ENCODE data around the gene KCNK6. TPM values are rescaled to one million over a fixed set of nuclear protein-coding genes. Genes with fewer than 3 reads are reported as not detected.

Gene KCNK6
- total RNA-seq, 1 donor from 2014 or later = 0.92 TPM

DNA sequence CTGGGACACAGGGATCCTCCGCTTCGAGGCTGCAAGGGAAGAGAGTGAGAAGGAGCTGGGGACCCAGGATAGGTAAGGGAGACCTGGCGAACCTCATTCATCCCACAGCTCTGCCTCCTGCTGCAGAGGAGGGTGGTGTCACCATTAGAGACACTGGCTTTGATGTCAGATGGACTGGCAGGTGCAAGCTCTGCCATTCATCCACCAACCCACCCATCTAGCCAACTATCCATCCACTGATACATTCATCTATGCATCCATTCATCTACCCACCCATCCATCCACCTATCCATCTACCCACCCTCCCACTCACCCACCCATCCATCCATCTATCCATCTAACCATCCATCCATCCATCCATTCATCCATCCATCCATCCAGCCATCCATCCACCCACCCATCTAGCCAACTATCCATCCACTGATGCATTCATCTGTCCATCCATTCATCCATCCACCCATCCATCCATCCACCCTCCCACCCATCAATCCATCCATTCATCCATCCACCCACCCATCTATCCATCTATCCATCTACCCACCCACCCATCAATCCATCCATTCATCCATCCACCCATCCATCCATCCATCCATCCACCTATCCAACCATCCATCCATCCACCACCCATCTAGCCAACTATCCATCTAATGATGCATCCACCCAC, 9.9 kb upstream of the KCNK6 start:
- no peak for TF ChIP-seq EZH2phosphoT487 (IDR thresholded peaks at IDR 0.05)
- no peak for TF ChIP-seq CTCF (IDR thresholded peaks at IDR 0.05)
- no peak for TF ChIP-seq EZH2 (IDR thresholded peaks at IDR 0.05)
- Mint-ChIP-seq H3K9me3 (no peaks in the 10 kb centered on the region), H3K4me1 (peaks cover 5% of the 10 kb centered on the region), H3K27ac (no peak overlapping the region), H3K36me3 (peaks cover 2% of the 10 kb centered on the region), H3K27me3 (ENCODE audit: insufficient read depth, low read depth) (peaks cover 6% of the 10 kb centered on the region), H3K4me3 (no peak overlapping the region)
- Histone ChIP-seq H3K4me3 (no peak overlapping the region), H4K20me1 (ENCODE audit: low read depth) (peaks cover 3% of the 10 kb centered on the region), H2AFZ (replicated peaks) (no peak overlapping the region), H3K4me2 (no peak overlapping the region), H3K36me3 (no peaks in the 10 kb centered on the region), H3K4me1 (no peaks in the 10 kb centered on the region), H3K9me3 (ENCODE audit: low read depth) (no peaks in the 10 kb centered on the region), H3F3A (ENCODE audit: low read depth) (peaks cover 8% of the 10 kb centered on the region), H3K27me3 (no peaks in the 10 kb centered on the region), H3K79me2 (ENCODE audit: low read depth) (peaks cover 7% of the 10 kb centered on the region), H3K9ac (no peak overlapping the region), H3K27ac (no peak overlapping the region)
- DNase-seq (ENCODE audit: low spot score) = no peak

GRCh38 chr19:38310279-38310670, 9.4 kb upstream of the KCNK6 start:
- peaks cover 8% of the 10 kb centered on the region for H3F3A ChIP-seq (ENCODE audit: low read depth)
- H3K4me3 ChIP-seq = no peak overlapping the region
- H3K9ac ChIP-seq = no peak overlapping the region
- no peak overlapping the region for H3K4me3 Mint-ChIP-seq
- TF ChIP-seq EZH2 (IDR thresholded peaks at IDR 0.05) (no peak), CTCF (IDR thresholded peaks at IDR 0.05) (no peak), EZH2phosphoT487 (IDR thresholded peaks at IDR 0.05) (no peak)
- peaks cover 7% of the 10 kb centered on the region for H3K27me3 Mint-ChIP-seq (ENCODE audit: insufficient read depth, low read depth)
- DNase-seq (ENCODE audit: low spot score) = no peak
- no peaks in the 10 kb centered on the region for H3K9me3 ChIP-seq (ENCODE audit: low read depth)
- no peak overlapping the region for H2AFZ ChIP-seq (replicated peaks)
- no peaks in the 10 kb centered on the region for H3K27me3 ChIP-seq
- H3K4me1 ChIP-seq = no peaks in the 10 kb centered on the region
- no peak overlapping the region for H3K27ac ChIP-seq
- no peaks in the 10 kb centered on the region for H3K36me3 ChIP-seq
- no peaks in the 10 kb centered on the region for H3K9me3 Mint-ChIP-seq
- peaks cover 2% of the 10 kb centered on the region for H3K36me3 Mint-ChIP-seq
- H4K20me1 ChIP-seq (ENCODE audit: low read depth) = peaks cover 3% of the 10 kb centered on the region
- no peak overlapping the region for H3K4me2 ChIP-seq
- H3K27ac Mint-ChIP-seq = no peak overlapping the region
- H3K4me1 Mint-ChIP-seq = peaks cover 7% of the 10 kb centered on the region
- peaks cover 12% of the 10 kb centered on the region for H3K79me2 ChIP-seq (ENCODE audit: low read depth)

GRCh38 chr19:38310986-38311385, 8.7 kb upstream of the KCNK6 start:
- Histone ChIP-seq H3K9me3 (ENCODE audit: low read depth) (no peaks in the 10 kb centered on the region), H3K9ac (no peak overlapping the region), H3K79me2 (ENCODE audit: low read depth) (peaks cover 13% of the 10 kb centered on the region), H3K27ac (no peak overlapping the region), H3K4me2 (no peak overlapping the region), H3K4me1 (no peaks in the 10 kb centered on the region), H4K20me1 (ENCODE audit: low read depth) (no peaks in the 10 kb centered on the region), H3K36me3 (no peaks in the 10 kb centered on the region), H2AFZ (replicated peaks) (no peak overlapping the region), H3K27me3 (no peaks in the 10 kb centered on the region), H3K4me3 (no peak overlapping the region), H3F3A (ENCODE audit: low read depth) (peaks cover 5% of the 10 kb centered on the region)
- Mint-ChIP-seq H3K4me3 (no peak overlapping the region), H3K4me1 (peaks cover 8% of the 10 kb centered on the region), H3K27me3 (ENCODE audit: insufficient read depth, low read depth) (peaks cover 9% of the 10 kb centered on the region), H3K9me3 (no peaks in the 10 kb centered on the region), H3K27ac (no peak overlapping the region), H3K36me3 (peaks cover 2% of the 10 kb centered on the region)
- no peak for DNase-seq (ENCODE audit: low spot score)
- no peak for TF ChIP-seq EZH2 (IDR thresholded peaks at IDR 0.05)
- no peak for TF ChIP-seq EZH2phosphoT487 (IDR thresholded peaks at IDR 0.05)
- TF ChIP-seq CTCF (IDR thresholded peaks at IDR 0.05) = no peak

Measured in neural progenitor cell (in vitro differentiated cells).